SJCRH30 (cell line): ENCODE data around the gene VPS4B. TPM values are rescaled to one million over a fixed set of nuclear protein-coding genes. Genes with fewer than 3 reads are reported as not detected.
A peak's percentile ranks its signal among the peaks of the same experiment; 100 is the strongest.
"Not testable (repeated sequence)": the region's sequence is repeated elsewhere in the genome, so short reads cannot be mapped to it uniquely, and the experiment has no call there.

ENCODE experiments used
- DNase-seq, 2 experiments: peaks; one replicate each; pipeline ENCODE4 v3.0.0-alpha.2; 2015 to 2020
- H3K27ac ChIP-seq: fragments of 250-450 bp; sonication (Bioruptor Pico); 2 replicates; pipeline ENCODE4 v1.5.1; 2020; ENCODE audit warnings: mild to moderate bottlenecking, moderate library complexity
- H3K27me3 ChIP-seq: fragments of 250-450 bp; sonication (Bioruptor Pico); 2 replicates; pipeline ENCODE4 v1.5.1; 2020; ENCODE audit warnings: mild to moderate bottlenecking, moderate library complexity
- H3K36me3 ChIP-seq: fragments of 250-450 bp; sonication (Bioruptor Pico); 2 replicates; pipeline ENCODE4 v1.5.1; 2020; ENCODE audit warnings: mild to moderate bottlenecking, moderate library complexity
- H3K4me1 ChIP-seq: fragments of 250-450 bp; sonication (Bioruptor Pico); 2 replicates; pipeline ENCODE4 v1.5.1; 2020; ENCODE audit warnings: mild to moderate bottlenecking, moderate library complexity
- H3K4me3 ChIP-seq: fragments of 250-450 bp; sonication (Bioruptor Pico); 2 replicates; pipeline ENCODE4 v1.5.1; 2020; ENCODE audit warnings: mild to moderate bottlenecking, moderate library complexity
- H3K9me3 ChIP-seq: fragments of 250-450 bp; sonication (Bioruptor Pico); replicated peaks from 2 replicates; pipeline ENCODE4 v1.5.1; 2020; ENCODE audit warnings: mild to moderate bottlenecking, moderate library complexity
- total RNA-seq: library from RNA; depleted of rRNA; stranded (reverse); fragments of >200 nt; shearing (Covaris generic); gene quantifications from 2 replicates; pipeline ENCODE4 v1.2.3, GENCODE V29; 2014; rRNA removed

VPS4B gene
- 21.2 and 21.9 TPM in 2 replicates for total RNA-seq

GRCh38 chr18:63422087-63422863 lies at the start of gene VPS4B:
Gene VPS4B (minus strand): TSS chr18:63422476. CDS start chr18:63422259, 217 bp downstream.
- peak within 1 kb of the TSS; percentile 87 for H3K27ac ChIP-seq
- H3K9me3 ChIP-seq = no peaks in the 10 kb centered on the region
- no peaks in the 10 kb centered on the region for H3K36me3 ChIP-seq
- H3K4me1 ChIP-seq = no peaks in the 10 kb centered on the region; the same call in 1 of the 2 replicates
- no peaks in the 10 kb centered on the region for H3K27me3 ChIP-seq
- peak; percentile 97 for DNase-seq
- H3K4me3 ChIP-seq = peak within 1 kb of the TSS; percentile 89

DNA sequence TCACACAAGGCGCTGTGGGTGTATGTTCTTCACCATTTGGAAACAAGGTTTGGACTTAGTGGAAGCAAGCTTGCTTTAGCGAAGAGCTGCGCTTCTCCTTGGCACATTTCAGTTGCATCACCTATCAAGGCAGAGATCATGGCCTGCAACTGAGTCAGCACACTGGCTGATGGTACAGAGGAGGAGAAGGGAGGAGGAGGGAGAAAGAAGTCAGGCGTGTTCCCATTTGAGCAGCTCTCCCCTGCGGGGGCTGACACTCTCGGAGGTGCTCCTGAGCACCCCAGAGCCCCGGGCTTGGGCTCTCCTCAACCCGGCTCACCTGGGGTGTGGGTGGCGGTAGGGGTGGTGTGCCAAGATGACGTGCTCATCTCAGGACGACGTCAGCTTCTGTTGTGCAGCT lies 48.5 kb upstream of the VPS4B start:
- DNase-seq = no peak
- Histone ChIP-seq H3K27ac (no peak overlapping the region), H3K4me3 (no peak overlapping the region), H3K4me1 (no peaks in the 10 kb centered on the region), H3K9me3 (no peaks in the 10 kb centered on the region), H3K27me3 (no peaks in the 10 kb centered on the region), H3K36me3 (no peaks in the 10 kb centered on the region)

DNA sequence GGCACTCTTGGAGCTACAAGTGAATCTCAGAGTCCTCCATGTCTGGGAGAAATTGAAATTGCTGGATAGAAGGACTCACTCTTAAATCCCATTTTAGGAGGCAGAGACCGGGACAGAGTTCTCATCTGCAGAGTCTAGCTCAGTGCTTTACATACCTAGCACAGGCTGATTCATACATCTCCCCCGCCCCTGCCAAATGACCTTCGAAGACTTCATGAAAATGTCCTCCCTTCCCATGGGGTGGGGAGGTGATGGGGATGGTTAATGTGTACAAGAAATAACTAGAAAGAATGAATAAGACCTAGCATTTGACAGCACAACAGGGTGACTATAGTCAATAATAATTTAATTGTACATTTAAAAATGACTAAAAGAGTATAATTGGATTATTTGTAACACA lies 46.3 kb upstream of the VPS4B start:
- H3K9me3 ChIP-seq = no peaks in the 10 kb centered on the region
- H3K4me1 ChIP-seq = no peaks in the 10 kb centered on the region
- H3K4me3 ChIP-seq = no peak overlapping the region
- DNase-seq = no peak
- no peaks in the 10 kb centered on the region for H3K36me3 ChIP-seq
- no peaks in the 10 kb centered on the region for H3K27me3 ChIP-seq
- H3K27ac ChIP-seq = no peak overlapping the region

DNA sequence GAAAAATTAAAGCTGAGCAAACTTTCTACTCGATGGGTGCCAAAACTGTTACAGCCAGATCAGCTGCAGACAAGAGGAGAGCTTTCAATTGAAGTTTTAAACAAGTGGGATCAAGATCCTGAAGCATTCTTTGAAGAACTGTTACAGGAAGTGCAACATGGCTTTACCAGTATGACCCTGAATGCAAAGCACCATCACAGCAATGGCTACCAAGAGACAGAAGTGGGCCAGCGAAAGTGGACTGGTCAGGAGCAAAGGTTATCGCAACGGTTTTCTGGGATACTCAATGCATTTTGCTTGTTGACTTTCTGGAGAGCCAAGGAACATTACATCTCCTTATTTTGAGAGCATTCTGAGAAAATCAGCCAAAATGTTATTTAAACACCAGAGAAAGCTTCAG lies 45.4 kb upstream of the VPS4B start:
- no peak for DNase-seq
- H3K27me3 ChIP-seq = no peaks in the 10 kb centered on the region
- H3K9me3 ChIP-seq = no peaks in the 10 kb centered on the region
- no peaks in the 10 kb centered on the region for H3K4me1 ChIP-seq
- no peak overlapping the region for H3K4me3 ChIP-seq
- no peaks in the 10 kb centered on the region for H3K36me3 ChIP-seq
- no peak overlapping the region for H3K27ac ChIP-seq

- DNase-seq = no peak
- Histone ChIP-seq H3K27me3 (no peaks in the 10 kb centered on the region), H3K27ac (no peak overlapping the region), H3K4me1 (no peaks in the 10 kb centered on the region), H3K4me3 (no peak overlapping the region), H3K9me3 (no peaks in the 10 kb centered on the region), H3K36me3 (no peaks in the 10 kb centered on the region)
These were observed 42.8 kb upstream of the VPS4B start for GRCh38 chr18:63465059-63465458.

- Histone ChIP-seq H3K27ac (no peak overlapping the region), H3K9me3 (no peaks in the 10 kb centered on the region), H3K27me3 (no peaks in the 10 kb centered on the region), H3K36me3 (no peaks in the 10 kb centered on the region), H3K4me1 (no peaks in the 10 kb centered on the region), H3K4me3 (no peak overlapping the region)
- no peak for DNase-seq
These were observed 42.2 kb upstream of the VPS4B start for GRCh38 chr18:63464434-63464833.

DNA sequence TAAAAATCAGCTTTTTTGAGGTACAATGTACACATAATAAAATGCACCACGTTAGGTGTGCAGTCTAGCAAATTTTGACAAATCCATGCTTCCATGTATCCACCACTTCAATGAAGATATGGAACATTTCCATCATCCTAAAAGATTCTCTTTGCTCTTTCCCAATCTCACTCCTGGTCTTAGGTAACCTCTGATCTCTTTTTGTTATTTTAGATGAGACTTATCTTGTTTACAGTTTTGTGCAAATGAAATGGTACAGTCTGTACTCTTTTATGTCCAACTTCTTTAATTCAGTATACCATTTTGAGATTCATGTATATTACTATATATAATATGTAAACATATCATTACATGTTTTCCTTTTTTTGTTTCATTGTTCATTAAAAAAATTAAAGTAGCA lies 38.1 kb upstream of the VPS4B start:
- no peak overlapping the region for H3K4me3 ChIP-seq
- DNase-seq = no peak

GRCh38 chr18:63457977-63458376 lies 35.7 kb upstream of the VPS4B start:
- Histone ChIP-seq H3K27me3 (0 out of 2 replicates have a peak, but pooled peaks cover 2% of the 10 kb centered on the region), H3K9me3 (no peaks in the 10 kb centered on the region), H3K36me3 (no peaks in the 10 kb centered on the region), H3K4me1 (no peaks in the 10 kb centered on the region), H3K27ac (no peak overlapping the region), H3K4me3 (no peak overlapping the region)
- no peak for DNase-seq

More for the DNA sequence above, 38.1 kb upstream of the VPS4B start:
- Histone ChIP-seq H3K4me1 (no peaks in the 10 kb centered on the region), H3K27me3 (no peaks in the 10 kb centered on the region), H3K36me3 (no peaks in the 10 kb centered on the region), H3K9me3 (no peaks in the 10 kb centered on the region), H3K27ac (no peak overlapping the region)

GRCh38 chr18:63454497-63454896 lies 32.2 kb upstream of the VPS4B start:
- Histone ChIP-seq H3K36me3 (no peaks in the 10 kb centered on the region), H3K9me3 (no peaks in the 10 kb centered on the region), H3K4me1 (no peaks in the 10 kb centered on the region), H3K27ac (no peak overlapping the region), H3K4me3 (no peak overlapping the region), H3K27me3 (0 out of 2 replicates have a peak, but pooled peaks cover 2% of the 10 kb centered on the region)
- no peak for DNase-seq

DNA sequence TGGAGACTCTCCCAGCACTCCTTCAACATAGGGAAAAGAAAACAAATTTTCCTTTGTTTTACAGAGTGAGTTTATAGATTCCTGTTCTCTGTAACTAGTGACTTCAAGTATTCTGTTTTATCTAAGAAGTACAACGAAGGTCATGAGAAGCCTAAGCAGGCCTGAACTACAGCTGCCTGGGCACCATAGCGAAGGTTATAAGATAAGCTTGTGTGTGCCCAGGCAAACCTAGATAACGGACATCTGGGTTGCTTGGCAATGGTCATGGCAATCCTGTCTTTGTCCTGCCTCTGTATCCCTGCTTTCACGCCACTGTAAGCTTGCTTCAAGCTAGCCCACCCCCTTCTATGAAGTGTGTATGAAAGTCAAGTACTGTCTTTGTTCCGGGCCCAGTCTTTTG lies 30.5 kb upstream of the VPS4B start:
- H3K27ac ChIP-seq, H3K9me3 ChIP-seq, H3K36me3 ChIP-seq, H3K4me3 ChIP-seq, H3K4me1 ChIP-seq, H3K27me3 ChIP-seq, DNase-seq: not testable (repeated sequence)

GRCh38 chr18:63451799-63452660 lies 29.8 kb upstream of the VPS4B start:
- Histone ChIP-seq H3K27me3 (0 out of 2 replicates have a peak, but pooled peaks cover 2% of the 10 kb centered on the region), H3K9me3 (no peaks in the 10 kb centered on the region), H3K36me3 (no peaks in the 10 kb centered on the region), H3K27ac (no peak overlapping the region), H3K4me3 (no peak overlapping the region), H3K4me1 (no peaks in the 10 kb centered on the region)
- no peak for DNase-seq

DNA sequence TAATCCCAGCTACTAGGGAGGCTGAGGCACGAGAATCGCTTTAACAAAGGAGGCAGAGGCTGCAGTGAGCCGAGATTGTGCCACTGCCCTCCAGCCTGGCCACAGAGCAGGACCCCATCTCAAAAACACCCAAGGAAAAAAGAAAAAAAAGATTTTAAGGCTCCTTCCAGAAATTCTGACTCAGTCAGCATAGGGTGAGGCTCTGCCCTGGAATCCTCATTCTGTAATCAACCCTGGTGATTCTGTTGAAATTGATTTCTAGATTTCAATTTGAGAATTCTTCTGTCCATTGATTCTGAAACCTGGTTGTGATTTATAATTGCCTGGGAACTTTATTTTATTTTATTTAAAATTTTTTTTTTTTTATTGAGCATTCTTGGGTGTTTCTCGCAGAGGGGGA lies 27.1 kb upstream of the VPS4B start:
- Histone ChIP-seq H3K27ac (no peak overlapping the region), H3K36me3 (no peaks in the 10 kb centered on the region), H3K27me3 (0 out of 2 replicates have a peak, but pooled peaks cover 2% of the 10 kb centered on the region), H3K4me1 (no peaks in the 10 kb centered on the region), H3K4me3 (no peak overlapping the region), H3K9me3 (no peaks in the 10 kb centered on the region)
- DNase-seq = no peak

- no peaks in the 10 kb centered on the region for H3K36me3 ChIP-seq
- H3K27me3 ChIP-seq = no peaks in the 10 kb centered on the region
- no peaks in the 10 kb centered on the region for H3K4me1 ChIP-seq
- H3K4me3 ChIP-seq = no peak overlapping the region
- H3K9me3 ChIP-seq = no peaks in the 10 kb centered on the region
- H3K27ac ChIP-seq = no peak overlapping the region
- no peak for DNase-seq
These were observed 24.8 kb upstream of the VPS4B start for GRCh38 chr18:63447066-63447465.

DNA sequence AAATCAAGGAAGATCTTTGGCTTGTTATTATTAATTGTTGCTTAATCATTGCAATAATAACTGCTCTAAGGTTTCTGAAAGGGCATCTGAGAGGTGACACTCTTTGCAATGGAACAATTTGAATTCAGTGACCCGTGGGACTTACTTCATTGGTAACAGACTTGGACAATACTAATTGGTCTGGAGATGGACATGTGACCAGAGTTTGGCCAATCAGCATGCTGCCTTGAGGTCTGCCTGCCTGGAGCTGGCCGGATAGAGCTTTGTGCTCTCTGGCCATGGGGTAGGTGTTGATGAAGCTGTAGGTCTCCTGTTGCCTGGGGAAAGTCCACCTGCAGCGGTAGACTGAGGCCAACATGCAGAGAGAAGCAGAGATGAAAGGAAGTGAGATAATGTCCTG lies 24.0 kb upstream of the VPS4B start:
- Histone ChIP-seq H3K9me3 (no peaks in the 10 kb centered on the region), H3K36me3 (no peaks in the 10 kb centered on the region), H3K4me3 (no peak overlapping the region), H3K4me1 (no peaks in the 10 kb centered on the region), H3K27ac (no peak overlapping the region), H3K27me3 (no peaks in the 10 kb centered on the region)
- DNase-seq = no peak

DNA sequence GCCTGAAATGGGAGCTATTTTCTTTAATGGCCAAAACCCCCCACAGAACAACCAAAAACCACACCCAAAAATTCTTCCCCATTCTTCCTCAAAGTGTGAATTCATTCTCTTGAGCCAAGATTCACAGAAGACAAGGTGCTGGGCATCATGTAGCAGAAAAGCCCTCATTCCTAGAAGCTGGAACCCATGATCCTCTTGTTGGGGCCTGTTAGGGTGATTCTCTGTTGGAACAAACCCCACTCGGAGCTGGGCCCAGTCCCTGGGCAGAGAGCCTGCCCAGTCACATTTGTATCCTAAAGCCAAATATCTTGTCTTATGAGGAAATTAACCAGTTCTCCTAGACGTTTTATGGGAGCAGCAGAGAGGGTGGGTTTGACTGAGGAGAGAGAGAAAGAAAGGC lies 22.8 kb upstream of the VPS4B start:
- no peak for DNase-seq
- Histone ChIP-seq H3K27ac (no peak overlapping the region), H3K9me3 (no peaks in the 10 kb centered on the region), H3K4me1 (no peaks in the 10 kb centered on the region), H3K4me3 (no peak overlapping the region), H3K27me3 (no peaks in the 10 kb centered on the region), H3K36me3 (no peaks in the 10 kb centered on the region)
